ENCODE data around the gene ZNF516. TPM values are rescaled to one million over a fixed set of nuclear protein-coding genes. Genes with fewer than 3 reads are reported as not detected.

The ZNF516 gene
- total RNA-seq, 2 experiments from 2014 or later = 1.2 to 1.6 TPM

DNA sequence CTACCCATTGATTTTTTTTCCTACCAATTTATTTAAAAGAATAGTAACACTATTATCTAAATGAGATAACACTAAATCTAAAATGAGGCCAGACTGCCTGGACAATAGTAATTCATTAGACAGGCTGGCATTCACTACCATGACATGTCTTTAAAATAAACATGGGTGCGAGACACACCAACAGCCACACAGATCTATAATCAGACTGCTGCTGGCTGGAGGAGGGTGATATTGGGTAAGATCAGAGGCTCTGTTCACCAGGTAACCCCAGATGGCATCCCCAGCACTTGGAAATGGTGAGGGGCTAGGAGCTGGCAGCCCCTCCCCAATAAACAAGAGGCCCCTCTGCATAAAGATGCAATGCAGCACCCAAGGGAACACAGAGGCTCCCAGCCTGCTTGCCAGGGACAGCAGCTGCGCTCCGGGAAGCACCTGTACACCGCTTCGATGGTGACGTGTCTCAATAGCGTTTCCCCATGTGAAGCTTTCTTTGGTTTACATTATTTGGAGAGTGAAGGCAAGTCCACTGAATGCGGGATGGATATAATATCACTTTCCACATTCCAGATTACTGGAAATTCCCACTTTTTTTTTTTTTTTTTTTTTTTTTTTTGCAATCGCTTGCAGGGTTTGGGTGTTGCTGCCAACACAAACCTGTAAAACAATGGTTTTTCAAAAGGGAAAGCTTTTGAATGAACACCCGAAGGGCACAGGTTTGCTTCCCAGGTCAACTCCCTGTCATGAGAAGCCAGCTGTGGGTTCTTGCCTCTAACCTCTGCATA is 159.0 kb downstream of the ZNF516 start:
- ChIA-PET CTCF (no interaction called here), POLR2A (no interaction called here)

DNA sequence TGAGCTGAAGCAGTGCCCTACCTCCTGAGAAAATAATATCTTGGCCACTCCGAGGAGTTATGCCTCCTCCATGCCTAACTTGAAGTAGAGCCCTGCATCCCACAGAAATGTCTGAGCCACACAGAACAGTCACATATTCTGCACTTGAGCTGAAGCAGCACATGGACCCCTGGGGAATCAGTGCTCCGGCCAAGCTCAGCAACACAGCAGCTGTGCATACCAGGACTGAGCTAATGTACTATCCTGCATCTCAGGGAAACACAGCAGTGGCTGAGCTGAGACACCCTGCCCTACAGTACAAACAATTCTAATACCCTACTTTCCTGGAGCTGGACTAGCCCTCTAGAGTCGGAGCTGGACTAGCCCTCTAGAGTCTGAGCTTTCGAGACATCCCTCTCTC is 166.9 kb downstream of the ZNF516 start:
- POLR2A ChIA-PET = no interaction called here
- CTCF ChIA-PET = no interaction called here

DNA sequence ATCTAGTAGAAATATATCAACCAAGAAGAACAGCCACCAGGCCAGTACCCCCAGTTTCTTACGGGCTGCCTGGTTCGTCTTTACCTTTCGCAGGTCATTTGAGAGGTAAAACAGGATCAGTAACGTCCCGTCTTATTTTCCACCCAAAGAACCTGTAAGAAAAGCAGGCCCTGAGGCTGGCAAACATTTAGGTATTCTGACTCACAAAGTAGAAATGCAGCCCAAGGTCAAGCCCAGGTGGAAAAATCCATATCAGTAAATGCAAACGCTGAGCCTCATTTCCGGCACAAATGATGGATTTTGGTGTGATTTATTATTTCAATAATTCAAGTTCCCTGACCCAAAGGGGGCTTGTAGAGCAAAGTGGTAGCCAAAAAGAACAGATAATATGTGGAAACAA is 171.2 kb downstream of the ZNF516 start:
- CTCF ChIA-PET = no interaction called here
- POLR2A ChIA-PET = no interaction called here

DNA sequence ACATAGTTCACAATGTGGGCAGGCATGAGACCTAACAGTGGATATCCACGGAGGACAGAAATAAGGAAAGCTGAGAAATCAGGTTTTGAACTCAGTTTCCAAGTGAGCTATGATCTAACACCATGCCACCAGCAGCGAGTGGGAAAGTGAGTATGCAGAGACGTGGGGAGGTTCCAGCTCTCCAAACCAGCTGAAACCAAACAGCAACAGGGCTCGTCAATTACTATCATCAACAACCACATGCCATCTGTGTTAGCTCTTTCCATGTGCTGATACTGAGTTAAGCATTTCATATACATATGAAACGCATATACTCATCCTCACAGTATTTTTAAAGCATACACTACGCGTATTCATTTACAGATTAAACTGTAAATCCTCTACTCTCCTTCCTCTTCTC is 172.4 kb downstream of the ZNF516 start:
- CTCF ChIA-PET = no interaction called here

DNA sequence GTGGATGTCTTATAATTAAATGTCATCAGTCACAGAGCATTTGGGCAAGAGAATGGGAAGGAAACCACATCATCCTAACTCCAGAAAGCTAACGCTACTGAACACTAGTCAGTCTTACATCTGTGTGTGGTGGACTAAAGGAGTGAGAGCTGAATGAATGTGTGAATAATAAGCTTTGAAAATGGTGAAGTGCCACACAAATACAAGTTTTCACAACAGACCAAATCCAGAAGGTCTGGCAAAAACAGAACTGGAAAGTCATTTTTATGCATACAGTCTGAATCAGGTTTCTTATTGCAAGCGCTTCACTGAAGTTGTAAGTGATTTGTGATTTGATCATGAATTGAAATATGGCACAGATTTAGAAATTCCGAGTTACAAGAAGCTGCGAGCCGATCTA is 175.7 kb downstream of the ZNF516 start:
- CTCF ChIA-PET = no interaction called here

More for the DNA sequence above, 172.4 kb downstream of the ZNF516 start:
- POLR2A ChIA-PET = no interaction called here

DNA sequence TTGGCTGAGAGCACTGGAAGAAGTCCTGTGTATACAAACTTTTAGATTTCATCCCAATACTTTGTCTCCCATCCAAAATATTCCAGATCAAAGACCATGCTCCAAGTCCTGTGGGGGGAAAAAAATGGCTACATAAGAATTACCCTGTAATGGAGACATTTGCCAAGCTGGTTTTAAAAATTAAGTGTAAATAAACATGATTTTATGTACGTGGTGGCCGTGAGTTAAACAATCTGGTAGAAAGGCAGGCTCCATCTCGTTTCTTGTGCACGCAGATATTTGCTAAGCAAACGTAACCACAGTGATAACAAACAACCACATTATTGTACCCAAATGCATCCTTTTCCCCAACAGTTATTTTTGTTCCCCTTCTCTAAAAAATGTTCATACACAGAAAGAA is 176.4 kb downstream of the ZNF516 start:
- CTCF ChIA-PET = no interaction called here
- POLR2A ChIA-PET = no interaction called here

More for the DNA sequence above, 175.7 kb downstream of the ZNF516 start:
- POLR2A ChIA-PET = no interaction called here

DNA sequence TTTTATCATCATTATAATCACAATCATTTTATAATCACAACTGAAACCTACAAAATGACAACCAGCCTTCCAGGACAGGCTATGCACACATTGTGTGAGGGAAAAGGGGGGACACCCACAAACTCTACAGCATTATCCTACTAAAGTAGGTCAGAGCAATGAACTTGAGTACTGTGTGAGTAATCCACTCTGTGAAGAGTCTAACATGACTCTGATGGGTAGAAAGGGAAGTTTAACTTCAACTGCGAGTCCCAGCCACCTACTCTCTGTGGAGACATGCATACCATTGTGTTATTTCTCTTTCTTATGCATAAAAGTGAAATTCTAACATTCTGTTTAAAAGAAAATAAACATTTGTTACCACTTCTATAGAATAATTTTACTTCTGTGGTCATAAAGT is 177.9 kb downstream of the ZNF516 start:
- POLR2A ChIA-PET = no interaction called here
- CTCF ChIA-PET = no interaction called here

DNA sequence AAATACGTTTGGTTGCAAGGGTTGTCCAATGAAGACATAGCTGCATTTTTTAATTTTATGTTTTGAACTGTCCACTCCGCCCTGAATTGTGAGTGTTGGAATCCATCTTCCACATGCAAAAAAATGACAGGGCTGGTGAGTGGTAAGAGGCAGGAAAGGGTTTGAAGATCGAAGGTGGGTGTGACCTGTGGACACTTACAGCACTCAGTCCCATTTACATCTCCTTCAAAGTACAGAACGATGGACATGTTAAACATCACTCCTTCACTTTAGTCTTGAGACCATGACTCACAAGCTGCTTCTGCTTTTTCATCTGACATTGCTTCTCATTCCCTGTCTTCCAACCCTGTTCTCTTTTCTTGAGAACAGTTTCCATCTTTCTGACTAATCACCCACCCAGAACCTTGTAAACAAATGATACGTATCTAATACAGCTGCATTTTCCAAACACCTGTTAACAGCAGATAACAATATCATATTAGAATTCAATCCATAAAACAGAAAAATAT is 179.3 kb downstream of the ZNF516 start:
- ChIA-PET CTCF (no interaction called here), POLR2A (no interaction called here)

DNA sequence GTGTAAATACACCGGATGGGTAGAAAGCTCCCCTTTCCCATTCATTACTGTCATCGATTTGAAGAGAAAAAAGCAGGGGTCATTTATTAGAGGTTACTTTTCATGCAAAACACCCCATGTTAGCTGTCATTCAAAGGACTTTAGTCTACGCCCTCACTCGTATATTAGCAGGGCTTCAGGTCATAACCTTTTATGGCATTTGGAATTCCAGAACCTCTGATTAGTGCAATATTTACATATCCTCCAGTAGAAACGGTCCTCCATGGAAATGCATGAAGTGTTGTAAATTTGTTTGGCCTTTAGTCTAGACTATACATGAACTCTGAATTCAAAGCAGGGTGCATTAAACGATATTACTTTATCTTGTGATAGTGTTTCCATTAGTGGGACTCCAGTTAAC is 180.5 kb downstream of the ZNF516 start:
- CTCF ChIA-PET = no interaction called here
- POLR2A ChIA-PET = no interaction called here

DNA sequence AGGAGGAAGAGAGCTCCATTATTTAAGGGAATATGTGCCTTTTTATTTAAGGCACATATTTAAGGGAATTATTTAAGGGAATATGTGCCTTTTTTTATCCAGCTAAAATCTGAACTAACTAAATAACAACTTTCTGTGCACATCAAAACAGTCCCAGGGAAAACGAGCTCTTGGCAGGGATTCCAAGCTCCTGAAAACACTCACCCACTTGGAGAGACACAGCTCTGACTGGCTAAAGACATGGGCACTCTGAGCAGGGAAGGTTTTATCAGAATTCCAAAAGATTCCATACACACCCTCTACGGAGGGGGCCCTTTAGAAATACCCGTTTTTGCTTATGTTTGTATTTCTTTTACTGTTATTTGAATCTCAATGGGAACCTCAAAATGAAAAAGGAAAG is 181.0 kb downstream of the ZNF516 start:
- CTCF ChIA-PET = no interaction called here
- POLR2A ChIA-PET = no interaction called here

All from activated CD8-positive, alpha-beta memory T cell treated with anti-CD3 and anti-CD28 coated beads for 36 hours (primary cell).